Neural crest cell (in vitro differentiated cells): ENCODE results near the gene SLC1A2. TPM values are rescaled to one million over a fixed set of nuclear protein-coding genes. Genes with fewer than 3 reads are reported as not detected.

Experiments
- DNase-seq: peaks from one replicate; pipeline ENCODE4 v3.0.0; 2021; ENCODE audit warnings: low read depth, mixed read lengths, low spot score
- H3K27ac Mint-ChIP-seq: one replicate; pipeline ENCODE4 v1.8.0; 2021; ENCODE audit warnings: mild to moderate bottlenecking, mixed read lengths; ENCODE audit not compliant: unreplicated experiment
- H3K27me3 Mint-ChIP-seq: 2 replicates; pipeline ENCODE4 v1.8.0; 2021; ENCODE audit warnings: low read depth, mild to moderate bottlenecking, mixed read lengths
- H3K36me3 Mint-ChIP-seq: 2 replicates; pipeline ENCODE4 v1.8.0; 2021; ENCODE audit warnings: low read depth, mild to moderate bottlenecking, mixed read lengths
- H3K4me1 Mint-ChIP-seq: 2 replicates; pipeline ENCODE4 v1.8.0; 2021; ENCODE audit warnings: mixed read lengths
- H3K4me3 Mint-ChIP-seq: one replicate; pipeline ENCODE4 v1.8.0; 2021; ENCODE audit warnings: mild to moderate bottlenecking, mixed read lengths
- H3K9me3 Mint-ChIP-seq: 2 replicates; pipeline ENCODE4 v1.8.0; 2021; ENCODE audit warnings: mixed read lengths
- total RNA-seq: library from RNA; stranded (reverse); gene quantifications from 2 replicates; pipeline ENCODE4 v1.2.1, GENCODE V29; 2021
- TF ChIP-seq, protein P1 (sequence below): fragments of 200-600 bp; sonication (generic); conservative IDR thresholded peaks from 2 replicates; pipeline ENCODE4 v1.5.0; 2021; ENCODE audit warnings: antibody characterized with exemption, mild to moderate bottlenecking

The SLC1A2 gene
- total RNA-seq, 1 donor from 2014 or later = 2.7 TPM

DNA sequence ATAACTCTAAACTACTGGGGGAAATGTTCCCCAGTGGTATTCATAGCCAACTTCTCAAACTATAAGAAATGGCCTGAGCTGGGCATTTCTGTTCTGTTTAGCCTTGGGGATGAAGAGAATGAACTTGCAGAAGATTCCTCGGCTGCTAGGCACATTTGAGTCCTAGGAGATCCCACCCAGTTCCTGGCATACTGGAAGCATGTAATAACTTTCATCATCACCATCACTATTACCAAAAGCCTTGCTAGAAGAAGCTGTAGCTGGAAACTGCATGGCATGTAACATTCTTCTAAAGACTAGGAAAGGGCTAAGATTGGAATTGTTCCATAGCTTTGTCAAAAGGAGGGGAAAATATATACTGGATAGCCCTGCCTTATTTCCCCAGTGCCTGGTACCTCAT, 40.1 kb upstream of the SLC1A2 start:
- Mint-ChIP-seq H3K36me3 (no peaks in the 10 kb centered on the region), H3K27ac (no peak overlapping the region), H3K4me1 (peaks cover 12% of the 10 kb centered on the region), H3K27me3 (peaks cover 12% of the 10 kb centered on the region), H3K9me3 (no peaks in the 10 kb centered on the region), H3K4me3 (no peak overlapping the region)
- TF ChIP-seq, protein P1, sequence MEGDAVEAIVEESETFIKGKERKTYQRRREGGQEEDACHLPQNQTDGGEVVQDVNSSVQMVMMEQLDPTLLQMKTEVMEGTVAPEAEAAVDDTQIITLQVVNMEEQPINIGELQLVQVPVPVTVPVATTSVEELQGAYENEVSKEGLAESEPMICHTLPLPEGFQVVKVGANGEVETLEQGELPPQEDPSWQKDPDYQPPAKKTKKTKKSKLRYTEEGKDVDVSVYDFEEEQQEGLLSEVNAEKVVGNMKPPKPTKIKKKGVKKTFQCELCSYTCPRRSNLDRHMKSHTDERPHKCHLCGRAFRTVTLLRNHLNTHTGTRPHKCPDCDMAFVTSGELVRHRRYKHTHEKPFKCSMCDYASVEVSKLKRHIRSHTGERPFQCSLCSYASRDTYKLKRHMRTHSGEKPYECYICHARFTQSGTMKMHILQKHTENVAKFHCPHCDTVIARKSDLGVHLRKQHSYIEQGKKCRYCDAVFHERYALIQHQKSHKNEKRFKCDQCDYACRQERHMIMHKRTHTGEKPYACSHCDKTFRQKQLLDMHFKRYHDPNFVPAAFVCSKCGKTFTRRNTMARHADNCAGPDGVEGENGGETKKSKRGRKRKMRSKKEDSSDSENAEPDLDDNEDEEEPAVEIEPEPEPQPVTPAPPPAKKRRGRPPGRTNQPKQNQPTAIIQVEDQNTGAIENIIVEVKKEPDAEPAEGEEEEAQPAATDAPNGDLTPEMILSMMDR = no peak
- no peak for DNase-seq

DNA sequence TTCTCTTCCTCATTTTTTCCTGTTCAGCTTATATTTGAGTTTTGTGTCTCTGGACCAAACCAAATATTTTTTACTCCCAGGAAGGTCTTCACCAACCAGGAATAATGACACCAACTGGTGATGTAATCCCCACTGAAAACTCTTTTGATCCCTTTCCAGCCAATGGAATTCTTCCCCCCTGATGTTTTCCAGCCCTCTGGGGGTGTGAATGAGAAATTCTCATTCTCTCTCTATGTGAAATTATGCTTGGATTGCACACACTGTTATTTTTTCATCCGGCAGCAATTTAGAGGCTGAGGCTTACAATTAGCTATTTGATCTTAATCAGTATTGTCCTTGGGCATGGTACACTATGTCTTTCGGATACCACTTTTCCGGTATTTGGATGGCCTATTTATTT, 39.5 kb upstream of the SLC1A2 start:
- H3K27ac Mint-ChIP-seq = peak overlapping the region; percentile 38
- peaks cover 12% of the 10 kb centered on the region for H3K27me3 Mint-ChIP-seq
- no peak for DNase-seq
- TF ChIP-seq, protein P1 = no peak
- no peaks in the 10 kb centered on the region for H3K9me3 Mint-ChIP-seq
- no peaks in the 10 kb centered on the region for H3K36me3 Mint-ChIP-seq
- H3K4me3 Mint-ChIP-seq = no peak overlapping the region
- H3K4me1 Mint-ChIP-seq = peaks cover 12% of the 10 kb centered on the region

- H3K9me3 Mint-ChIP-seq = peaks cover 12% of the 10 kb centered on the region
- TF ChIP-seq, protein P1 = no peak
- no peaks in the 10 kb centered on the region for H3K4me1 Mint-ChIP-seq
- H3K36me3 Mint-ChIP-seq = peaks cover 3% of the 10 kb centered on the region
- no peak overlapping the region for H3K27ac Mint-ChIP-seq
- H3K27me3 Mint-ChIP-seq = peaks cover 15% of the 10 kb centered on the region
- no peak for DNase-seq
- no peak overlapping the region for H3K4me3 Mint-ChIP-seq
Observed at GRCh38 chr11:35454362-35454761, 35.0 kb upstream of the SLC1A2 start.

GRCh38 chr11:35436581-35437250, 17.4 kb upstream of the SLC1A2 start:
- no peak overlapping the region for H3K27ac Mint-ChIP-seq
- H3K27me3 Mint-ChIP-seq = peaks cover 69% of the 10 kb centered on the region
- no peaks in the 10 kb centered on the region for H3K9me3 Mint-ChIP-seq
- no peak for DNase-seq
- H3K4me3 Mint-ChIP-seq = no peak overlapping the region
- H3K36me3 Mint-ChIP-seq = no peaks in the 10 kb centered on the region
- no peaks in the 10 kb centered on the region for H3K4me1 Mint-ChIP-seq
- TF ChIP-seq, protein P1 = no peak

DNA sequence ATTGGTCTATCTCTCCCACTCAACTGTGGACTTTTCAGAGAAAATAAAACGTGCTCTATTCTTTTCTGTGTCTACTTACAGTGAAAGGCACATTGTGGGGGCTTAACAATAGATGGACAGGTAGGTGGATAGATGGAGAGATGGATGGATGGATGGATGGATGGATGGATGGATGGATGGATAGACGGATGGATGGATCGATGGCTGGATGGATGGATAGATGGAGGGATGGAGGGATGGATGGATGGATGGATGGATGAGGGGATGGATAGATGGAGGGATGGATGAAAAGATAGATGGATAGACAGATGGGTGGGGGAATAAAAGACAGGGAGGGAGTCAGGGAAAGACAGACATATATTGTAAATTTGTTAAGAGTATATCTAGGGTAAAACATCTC, 14.2 kb upstream of the SLC1A2 start:
- Mint-ChIP-seq H3K4me3 (no peak overlapping the region), H3K36me3 (no peaks in the 10 kb centered on the region), H3K27me3 (peaks cover 65% of the 10 kb centered on the region), H3K9me3 (no peaks in the 10 kb centered on the region), H3K4me1 (no peaks in the 10 kb centered on the region), H3K27ac (no peak overlapping the region)
- TF ChIP-seq, protein P1 = no peak
- DNase-seq = no peak
